ENCODE measurements around the gene RAB23.

Gene RAB23

DNA sequence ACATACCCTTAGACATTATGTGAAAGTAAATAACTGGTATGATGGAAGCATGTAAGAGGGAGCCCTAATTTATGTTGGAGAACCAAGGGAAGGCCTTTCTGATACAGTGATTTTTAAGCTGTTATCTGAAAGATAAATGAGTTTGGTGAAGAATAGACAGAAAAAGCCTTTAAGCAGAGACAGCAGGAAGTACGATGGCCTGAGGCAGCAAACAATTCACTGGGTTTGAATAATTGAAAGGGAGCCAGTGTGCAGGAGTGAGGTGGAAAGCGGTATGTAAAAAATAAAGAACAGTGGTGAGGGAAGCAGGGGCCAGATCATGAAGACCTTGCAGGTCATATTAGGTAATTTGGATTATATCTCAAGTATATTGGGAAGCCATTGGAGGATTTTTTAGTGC lies 4.1 kb upstream of the RAB23 start:
- DNase-seq = no peak

GRCh38 chr6:57224769-57225515 lies 2.8 kb upstream of the RAB23 start:
- DNase-seq = no peak

DNA sequence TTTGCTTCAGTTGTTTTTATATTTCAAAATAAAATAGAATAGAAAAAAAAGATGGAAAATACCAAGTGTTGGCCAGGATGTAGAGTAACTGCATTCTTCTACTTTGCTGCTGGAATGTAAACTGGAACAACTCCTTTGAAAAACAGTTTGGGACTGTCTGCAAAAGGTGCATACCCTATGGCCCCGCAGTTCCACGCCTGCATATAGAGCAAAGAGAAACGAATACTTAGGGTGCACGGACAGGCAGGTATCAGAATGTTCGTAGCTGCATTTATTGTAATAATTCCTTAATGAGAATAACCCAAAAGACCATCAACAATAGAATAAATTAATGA lies 603 bp upstream of the RAB23 start:
- no peak for DNase-seq

DNA sequence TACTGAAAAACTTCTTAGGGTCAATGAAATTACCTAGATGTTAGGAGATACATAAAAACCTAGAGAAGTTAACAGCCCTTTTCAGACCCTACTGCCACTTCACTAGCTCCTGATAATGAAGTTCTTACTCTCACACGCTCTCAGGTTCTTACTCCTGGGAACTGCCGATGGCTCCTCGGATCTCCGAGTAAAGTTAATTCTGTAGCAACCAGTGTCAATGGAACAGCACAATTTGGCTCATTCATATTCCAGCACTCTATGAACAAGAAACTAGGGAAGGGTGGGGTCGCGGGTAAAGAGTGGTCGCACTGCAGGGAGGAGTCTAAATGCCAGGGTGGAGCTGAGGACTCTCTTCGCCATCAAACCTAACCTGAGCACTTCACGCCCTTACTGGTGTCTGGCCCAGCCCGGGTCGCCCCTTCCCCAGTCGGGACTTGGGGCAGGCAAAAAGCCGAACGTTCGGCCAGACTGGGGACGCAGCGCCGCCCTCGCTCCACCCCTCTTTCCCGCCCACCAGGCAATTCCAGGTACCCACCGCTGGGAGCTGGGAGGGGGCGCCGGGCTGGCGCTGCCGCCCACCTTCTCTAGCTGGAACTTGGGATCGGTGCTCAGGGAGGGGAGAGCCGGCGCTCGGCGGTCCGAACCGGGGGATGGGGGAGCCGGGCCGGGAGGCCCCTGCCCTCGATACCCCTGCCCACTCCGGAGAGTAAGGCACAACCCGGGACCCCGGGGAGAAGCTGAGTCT lies 744 bp downstream of the RAB23 start:
- DNase-seq = peak; percentile 53

GRCh38 chr6:57220083-57220703 lies 1.9 kb downstream of the RAB23 start:
- DNase-seq = no peak

GRCh38 chr6:57217270-57217669 lies 4.8 kb downstream of the RAB23 start:
- no peak for DNase-seq

GRCh38 chr6:57216235-57217101 lies 5.6 kb downstream of the RAB23 start:
- no peak for DNase-seq

- no peak for DNase-seq
These were observed 6.8 kb downstream of the RAB23 start for GRCh38 chr6:57215260-57215659.

- DNase-seq = no peak
These were observed 12.0 kb downstream of the RAB23 start for GRCh38 chr6:57210060-57210459.

DNA sequence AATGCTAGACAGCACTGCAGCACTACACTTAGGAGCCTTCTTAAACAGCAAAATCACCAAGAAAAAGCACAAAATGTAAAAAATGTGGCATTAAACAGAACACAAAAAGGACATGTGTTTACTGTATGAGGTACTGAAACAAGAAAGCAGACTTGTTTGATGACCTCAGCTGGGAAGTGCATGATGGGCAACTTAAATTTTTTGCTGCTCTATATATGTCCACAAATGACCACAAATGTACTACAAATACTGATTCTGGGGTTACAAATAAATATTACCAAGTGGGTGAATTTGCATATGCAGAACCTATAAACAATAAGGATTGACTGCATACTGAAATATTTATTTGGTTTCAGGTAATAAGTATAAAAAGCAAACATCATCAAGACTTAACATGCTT lies 13.1 kb downstream of the RAB23 start:
- DNase-seq = no peak

GRCh38 chr6:57207872-57208271 lies 14.2 kb downstream of the RAB23 start:
- no peak for DNase-seq

DNA sequence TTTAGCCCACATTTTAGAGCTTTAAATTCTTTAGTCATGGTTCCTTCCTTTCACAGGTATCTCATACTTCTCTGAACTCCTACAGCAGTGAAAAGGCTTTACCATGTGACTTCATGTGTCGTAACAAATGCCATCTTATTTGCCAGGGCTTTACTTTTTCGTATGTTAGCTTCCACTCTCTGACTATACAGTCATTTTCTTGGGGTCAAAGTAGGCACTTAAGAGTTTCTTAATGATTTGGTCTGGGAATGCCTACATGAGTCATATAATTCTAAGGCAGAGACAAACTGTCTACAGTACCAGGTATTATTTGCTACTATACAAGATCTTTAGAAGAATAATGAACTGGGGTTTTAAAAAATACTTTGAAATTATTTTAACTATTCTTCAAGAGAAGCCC lies 15.0 kb downstream of the RAB23 start:
- DNase-seq = no peak

DNA sequence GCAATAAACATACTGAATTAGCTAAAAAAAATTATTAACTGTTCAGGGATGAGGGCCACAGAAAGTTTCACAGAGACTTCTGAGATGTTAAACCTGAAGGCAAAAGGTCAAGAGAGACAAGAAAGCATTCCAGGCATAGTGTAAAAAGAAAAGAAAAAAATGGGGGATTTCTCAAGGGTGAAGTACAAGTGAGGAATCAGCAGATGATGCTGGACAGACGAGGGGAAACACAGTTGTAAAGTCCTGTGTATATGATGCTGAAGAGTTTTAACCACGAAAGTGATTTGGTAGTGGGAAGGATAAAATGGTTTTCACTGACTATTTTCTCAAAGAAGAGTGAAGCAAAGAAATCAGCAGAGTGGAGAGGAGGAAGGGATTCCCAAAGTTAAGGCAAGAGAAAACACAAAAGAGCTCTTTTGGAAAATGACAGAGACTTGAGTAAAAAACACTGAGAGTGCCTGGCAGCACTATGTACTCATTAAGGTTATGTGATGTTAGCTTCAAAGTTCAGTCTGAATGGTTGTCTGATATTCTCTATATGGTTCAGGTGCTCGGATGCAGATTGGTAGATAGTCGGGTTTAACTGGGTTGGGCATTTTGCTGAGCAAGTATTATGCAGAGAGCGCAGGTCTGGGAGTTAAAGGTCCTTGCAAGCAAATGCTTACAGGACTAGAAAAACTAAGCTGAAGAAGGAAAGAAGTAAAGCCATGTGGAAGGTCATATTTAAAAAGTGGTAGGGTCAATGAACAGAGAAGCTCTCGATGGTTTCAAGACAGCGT lies 16.4 kb downstream of the RAB23 start:
- DNase-seq = no peak

DNA sequence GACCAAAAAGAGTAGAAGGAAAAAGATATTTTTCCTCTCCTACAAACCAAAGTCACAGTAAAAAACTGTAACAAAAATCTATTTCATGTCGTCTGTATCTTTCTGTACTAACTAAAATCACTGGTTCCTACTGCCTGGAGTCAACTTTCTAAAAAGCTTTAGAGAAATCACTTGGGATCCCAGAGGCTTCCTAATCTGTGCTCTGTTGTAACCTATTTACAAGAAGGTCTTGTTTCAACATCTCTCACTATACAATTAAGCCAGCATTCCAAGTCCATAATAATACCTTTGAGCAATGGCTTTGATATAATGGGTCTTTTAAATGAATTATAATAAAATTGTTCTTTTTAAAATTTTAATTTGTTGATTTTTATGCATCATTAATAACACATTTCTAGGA lies 20.4 kb downstream of the RAB23 start:
- no peak for DNase-seq

- DNase-seq = no peak
These were observed 23.0 kb downstream of the RAB23 start for GRCh38 chr6:57198926-57199636.

GRCh38 chr6:57195457-57195856 lies 26.6 kb downstream of the RAB23 start:
- no peak for DNase-seq

GRCh38 chr6:57193177-57193576 lies 28.9 kb downstream of the RAB23 start:
- DNase-seq = no peak

DNA sequence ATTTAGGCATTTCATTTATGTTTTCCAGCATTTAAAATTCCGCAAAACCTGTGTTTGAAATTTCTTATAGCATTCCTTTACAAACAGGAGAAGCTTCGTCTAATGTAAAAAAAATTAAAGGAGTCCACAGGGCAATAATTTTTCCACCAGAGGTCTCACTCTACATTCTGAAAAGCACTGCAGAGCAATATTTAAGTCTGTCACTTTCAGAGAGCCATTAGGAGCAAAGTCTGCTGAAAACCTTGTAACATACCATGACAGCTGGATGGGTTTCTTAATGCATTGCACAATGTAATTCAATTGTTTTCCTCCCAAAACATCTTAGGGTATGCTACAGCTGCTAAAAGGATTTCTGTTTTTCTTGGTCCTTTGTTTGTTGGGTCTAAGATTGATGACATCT lies 32.0 kb downstream of the RAB23 start:
- DNase-seq = no peak

DNA sequence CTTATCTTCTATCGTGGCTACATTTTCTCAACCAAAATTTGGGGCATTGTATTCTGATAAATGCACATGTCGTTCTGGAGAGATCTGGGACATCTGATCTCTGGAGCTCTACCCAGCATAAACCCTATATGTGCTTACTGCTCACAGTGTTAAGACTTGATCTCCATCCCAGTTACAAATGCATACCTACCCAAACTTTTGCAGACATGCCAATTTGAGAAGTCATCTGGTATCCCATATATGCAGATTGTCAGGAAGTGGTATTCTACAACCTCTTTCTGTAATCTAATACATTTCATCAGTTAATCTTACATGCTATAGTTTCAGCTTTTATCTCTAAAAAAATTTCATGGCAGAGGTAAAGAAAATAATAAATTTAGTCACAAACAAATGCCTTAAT lies 38.8 kb downstream of the RAB23 start:
- no peak for DNase-seq

DNA sequence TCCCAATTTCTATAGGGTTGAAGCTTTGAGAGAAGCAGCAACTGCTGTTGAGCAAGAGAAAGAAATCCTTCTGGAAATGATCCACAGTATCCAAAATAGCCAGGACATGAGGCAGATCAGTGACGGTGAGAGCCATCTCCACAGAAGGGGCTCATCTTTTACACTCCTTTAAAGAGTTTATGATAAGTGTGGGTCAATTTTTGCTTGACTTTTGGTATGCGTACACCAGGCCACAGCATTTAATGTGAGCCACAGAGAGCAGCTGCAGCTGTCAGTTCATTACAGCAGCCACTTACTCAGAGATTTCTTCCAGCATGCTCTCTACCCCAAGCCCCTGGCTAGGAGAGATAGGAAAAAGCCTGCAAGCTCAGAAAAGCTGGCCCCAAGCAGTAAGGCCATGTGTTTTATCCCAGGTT lies 40.1 kb downstream of the RAB23 start:
- no peak for DNase-seq

DNA sequence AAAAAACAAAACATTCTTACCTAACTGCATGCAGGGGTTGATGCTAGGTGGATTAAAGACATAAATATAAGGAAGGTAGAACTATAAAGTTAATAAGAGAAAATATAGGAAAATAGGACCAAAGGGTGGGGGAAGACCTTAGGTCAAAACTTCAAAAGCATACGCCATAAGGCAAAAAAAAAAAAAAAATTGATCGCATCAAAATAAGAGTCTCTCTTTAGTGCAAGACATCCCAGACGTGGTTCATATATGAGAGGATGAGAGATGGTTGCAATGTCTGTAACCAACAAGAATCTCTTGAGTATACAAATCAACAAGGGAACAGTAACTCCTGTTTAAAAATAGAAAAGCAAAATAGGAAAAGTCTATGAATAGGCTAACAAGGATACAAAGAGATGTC lies 41.5 kb downstream of the RAB23 start:
- no peak for DNase-seq

All from activated CD4-positive, alpha-beta T cell treated with anti-CD3 and anti-CD28 coated beads for 48 hours (primary cell).